GM19397 (cell line): ENCODE results near the gene HSP90AB1.

Experiments
- ATAC-seq: cut with Tn5 transposase; IDR thresholded peaks from one replicate; pipeline ENCODE4 v1.9.1; 2021; ENCODE audit warnings: mild to moderate bottlenecking, moderate library complexity; ENCODE audit not compliant: unreplicated experiment

The HSP90AB1 gene

GRCh38 chr6:44265722-44266233 is 18.9 kb downstream of the HSP90AB1 start:
- ATAC-seq: no peak

GRCh38 chr6:44266347-44266746 is 19.4 kb downstream of the HSP90AB1 start:
- ATAC-seq: no peak

- no peak for ATAC-seq
These were observed 20.4 kb downstream of the HSP90AB1 start for GRCh38 chr6:44267252-44267651.

GRCh38 chr6:44268095-44268628 is 21.3 kb downstream of the HSP90AB1 start:
- no peak for ATAC-seq

- no peak for ATAC-seq
These were observed 22.4 kb downstream of the HSP90AB1 start for GRCh38 chr6:44269178-44269920.

GRCh38 chr6:44269921-44270525 is 23.1 kb downstream of the HSP90AB1 start, which contains the start of gene TMEM151B:
Gene TMEM151B (plus strand): TSS chr6:44270450. CDS start chr6:44270743, 293 bp downstream.
- no peak for ATAC-seq

GRCh38 chr6:44270526-44271405 is 23.9 kb downstream of the HSP90AB1 start:
- no peak for ATAC-seq

GRCh38 chr6:44271406-44271723 is 24.5 kb downstream of the HSP90AB1 start:
- no peak for ATAC-seq

GRCh38 chr6:44271914-44272313 is 25.0 kb downstream of the HSP90AB1 start:
- no peak for ATAC-seq

- ATAC-seq: no peak
These were observed 25.6 kb downstream of the HSP90AB1 start for GRCh38 chr6:44272529-44272928.

GRCh38 chr6:44272999-44273566 is 26.2 kb downstream of the HSP90AB1 start:
- no peak for ATAC-seq

GRCh38 chr6:44273617-44274016 is 26.7 kb downstream of the HSP90AB1 start:
- ATAC-seq: no peak

- no peak for ATAC-seq
These were observed 28.4 kb downstream of the HSP90AB1 start for GRCh38 chr6:44275271-44275748.

GRCh38 chr6:44275749-44276648 is 29.1 kb downstream of the HSP90AB1 start:
- no peak for ATAC-seq

GRCh38 chr6:44276667-44277640 is 30.1 kb downstream of the HSP90AB1 start:
- no peak for ATAC-seq

- ATAC-seq: no peak
These were observed 30.9 kb downstream of the HSP90AB1 start for GRCh38 chr6:44277763-44278162.

GRCh38 chr6:44278315-44278714 is 31.4 kb downstream of the HSP90AB1 start:
- ATAC-seq: no peak
